Mesendoderm (in vitro differentiated cells): ENCODE data around the gene AXIN1.
"Not testable (repeated sequence)": the region's sequence is repeated elsewhere in the genome, so short reads cannot be mapped to it uniquely, and the experiment has no call there.

Experiments used
- DNase-seq: peaks from one replicate; pipeline ENCODE4 v3.0.0; 2013
- H2AK5ac ChIP-seq: 2 replicates; pipeline ENCODE4 v1.6.1; 2013; ENCODE audit warnings: low read length, inconsistent platforms
- H2BK120ac ChIP-seq: 2 replicates; pipeline ENCODE4 v1.6.1; 2013; ENCODE audit warnings: low read depth, mild to moderate bottlenecking, low read length, moderate library complexity, mixed read lengths
- H2BK15ac ChIP-seq: replicated peaks from 2 replicates; pipeline ENCODE4 v1.6.1; 2013; ENCODE audit warnings: low read depth, mild to moderate bottlenecking, moderate library complexity
- H2BK5ac ChIP-seq: 2 replicates; pipeline ENCODE4 v1.6.1; 2013; ENCODE audit warnings: low read length, inconsistent platforms
- H3K18ac ChIP-seq: 2 replicates; pipeline ENCODE4 v1.6.1; 2013; ENCODE audit warnings: mild to moderate bottlenecking, low read length, mixed read lengths
- H3K23ac ChIP-seq: one replicate; pipeline ENCODE4 v1.6.1; 2013; ENCODE audit warnings: low read length
- H3K27ac ChIP-seq: 2 replicates; pipeline ENCODE4 v1.5.1; 2013; ENCODE audit warnings: low read depth, mild to moderate bottlenecking, inconsistent platforms, low read length, moderate library complexity
- H3K27me3 ChIP-seq: 2 replicates; pipeline ENCODE4 v1.6.1; 2013; ENCODE audit warnings: low read length, control low read depth, mild to moderate bottlenecking, inconsistent platforms; ENCODE audit not compliant: insufficient read depth, poor library complexity
- H3K36me3 ChIP-seq: 2 replicates; pipeline ENCODE4 v1.6.1; 2013; ENCODE audit warnings: low read length, inconsistent platforms; ENCODE audit not compliant: control insufficient read depth, insufficient read depth
- H3K4ac ChIP-seq: one replicate; pipeline ENCODE4 v1.6.1; 2013; ENCODE audit warnings: low read depth, mild to moderate bottlenecking, low read length, moderate library complexity
- H3K4me1 ChIP-seq: 2 replicates; pipeline ENCODE4 v1.6.1; 2013; ENCODE audit warnings: low read depth, low read length, inconsistent platforms; ENCODE audit not compliant: control insufficient read depth
- H3K4me2 ChIP-seq: 2 replicates; pipeline ENCODE4 v1.6.1; 2013; ENCODE audit warnings: low read length
- H3K4me3 ChIP-seq: 2 replicates; pipeline ENCODE4 v1.5.1; 2013; ENCODE audit warnings: mild to moderate bottlenecking, low read length
- H3K56ac ChIP-seq: one replicate; pipeline ENCODE4 v1.6.1; 2013; ENCODE audit warnings: low read length
- H3K79me1 ChIP-seq: 2 replicates; pipeline ENCODE4 v1.6.1; 2013; ENCODE audit warnings: low read length, inconsistent platforms
- H3K79me2 ChIP-seq: 2 replicates; pipeline ENCODE4 v1.6.1; 2013; ENCODE audit warnings: mild to moderate bottlenecking, low read length; ENCODE audit not compliant: control insufficient read depth, insufficient read depth
- H3K9ac ChIP-seq: 2 replicates; pipeline ENCODE4 v1.6.1; 2013; ENCODE audit warnings: low read length, inconsistent platforms
- H4K5ac ChIP-seq: one replicate; pipeline ENCODE4 v1.6.1; 2013; ENCODE audit warnings: low read length
- H4K8ac ChIP-seq: one replicate; pipeline ENCODE4 v1.6.1; 2013; ENCODE audit warnings: low read depth, mild to moderate bottlenecking, control low read depth, low read length, moderate library complexity
- WGBS: extraction: QIAGEN DNeasy Blood & Tissue Kit; methylation state at CpG from one replicate; pipeline ENCODE4 v1.1.7; 2013; ENCODE audit warnings: low lambda C conversion rate, missing lambda C conversion rate; ENCODE audit not compliant: insufficient coverage; ENCODE audit errors: extremely low coverage; 5-methylcytosine and 5-hydroxymethylcytosine counted together

The AXIN1 gene

DNA sequence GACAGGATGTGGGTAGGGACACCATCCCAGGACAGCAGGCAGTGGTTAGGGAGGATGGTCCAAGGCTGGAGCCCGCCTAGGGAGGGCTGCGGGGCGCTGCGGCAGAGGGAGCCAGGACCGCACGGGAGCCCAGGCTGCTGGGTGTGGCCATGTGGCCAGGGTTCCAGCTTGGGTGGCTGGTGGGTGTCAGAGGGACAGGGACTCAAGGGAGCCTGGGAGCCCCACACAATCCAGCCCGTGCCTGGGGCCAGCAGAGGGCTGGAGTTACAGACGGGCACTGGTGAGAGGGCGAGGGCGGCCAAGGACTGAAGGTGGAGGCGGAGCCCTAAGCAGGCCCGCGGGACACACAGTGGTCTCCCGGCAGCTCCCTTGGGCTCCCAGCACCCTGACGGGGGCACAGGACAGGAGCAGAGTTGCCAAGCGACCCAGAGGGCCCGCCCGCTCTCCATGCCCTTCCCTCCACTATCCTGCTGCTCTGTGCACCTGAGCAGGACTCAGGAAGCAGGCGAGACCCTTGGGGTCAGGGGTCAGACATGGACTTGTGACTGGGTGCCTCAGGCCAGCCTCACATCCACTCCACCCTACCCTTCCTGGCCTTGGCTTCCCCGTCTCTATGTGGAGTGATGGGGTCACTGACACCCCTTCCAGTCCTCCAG is 10.7 kb upstream of the AXIN1 start:
- Histone ChIP-seq H3K18ac (no peak overlapping the region), H2AK5ac (no peak overlapping the region), H2BK5ac (no peak overlapping the region), H3K4me1 (no peaks in the 10 kb centered on the region), H4K8ac (no peak overlapping the region), H3K27ac (no peak overlapping the region), H3K79me1 (no peaks in the 10 kb centered on the region), H3K9ac (no peak overlapping the region), H3K56ac (no peak overlapping the region), H3K4ac (no peak overlapping the region), H3K36me3 (peaks cover 7% of the 10 kb centered on the region), H4K5ac (no peak overlapping the region), H3K79me2 (no peaks in the 10 kb centered on the region), H3K23ac (no peak overlapping the region), H3K4me2 (no peak overlapping the region), H2BK120ac (no peak overlapping the region), H3K4me3 (no peak overlapping the region), H3K27me3 (no peaks in the 10 kb centered on the region), H2BK15ac (no peak overlapping the region)
- no CpG with 5 or more reads among the region's 20 CpGs for WGBS
- DNase-seq = no peak

GRCh38 chr16:362702-362999 is 10.1 kb upstream of the AXIN1 start:
- not testable (repeated sequence) for H3K36me3 ChIP-seq, H3K27ac ChIP-seq, H3K56ac ChIP-seq, H3K18ac ChIP-seq, H4K8ac ChIP-seq, H3K4me2 ChIP-seq, H3K9ac ChIP-seq, H3K4me3 ChIP-seq, H3K79me1 ChIP-seq, H2BK5ac ChIP-seq, H3K27me3 ChIP-seq, H2BK120ac ChIP-seq, H3K79me2 ChIP-seq, H2AK5ac ChIP-seq, H2BK15ac ChIP-seq, DNase-seq, H3K4ac ChIP-seq, H3K4me1 ChIP-seq, H4K5ac ChIP-seq, H3K23ac ChIP-seq
- no CpG with 5 or more reads among the region's 24 CpGs for WGBS

DNA sequence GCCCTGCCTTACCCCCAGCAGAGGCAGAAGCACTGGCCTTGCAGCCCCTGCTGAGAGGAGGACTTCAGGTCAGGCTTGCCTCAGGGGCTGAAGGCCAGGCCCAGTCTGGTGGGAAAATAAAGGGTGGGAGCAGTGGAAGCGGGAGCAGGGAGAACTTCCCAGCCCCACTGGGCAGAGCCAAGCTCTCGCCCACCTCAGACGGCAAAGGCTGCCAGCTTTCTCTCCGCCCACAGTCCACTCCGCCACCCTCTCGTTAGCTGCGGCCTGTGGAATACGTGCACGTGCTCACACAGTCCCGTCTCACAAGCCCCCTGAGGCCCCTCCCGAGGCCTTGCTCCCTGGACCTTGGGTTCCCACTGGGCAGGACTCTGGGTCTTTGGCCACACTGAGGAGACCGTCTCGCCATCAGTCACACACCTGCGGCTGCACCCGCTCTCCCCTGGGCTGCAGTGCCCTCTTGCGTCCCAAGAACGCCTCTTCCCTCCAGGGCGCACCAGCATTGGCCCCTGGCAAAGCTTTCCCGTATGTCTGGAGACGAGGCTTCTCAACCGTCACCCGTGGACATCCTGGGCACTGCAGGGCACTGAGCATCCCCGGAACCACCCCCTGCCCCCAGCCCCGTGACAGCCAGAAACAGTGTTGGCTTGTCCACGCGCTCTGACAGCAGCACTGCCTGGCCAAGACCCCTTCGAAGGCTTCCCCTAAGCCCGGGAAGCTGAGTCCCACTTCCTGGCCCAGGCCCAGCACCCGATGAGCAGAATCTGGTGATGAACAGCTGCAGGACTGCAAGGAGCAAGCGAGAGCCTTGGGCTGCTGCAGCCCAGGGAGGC is 9.6 kb upstream of the AXIN1 start:
- no CpG with 5 or more reads among the region's 30 CpGs for WGBS
- H3K4ac ChIP-seq = no peak overlapping the region

DNA sequence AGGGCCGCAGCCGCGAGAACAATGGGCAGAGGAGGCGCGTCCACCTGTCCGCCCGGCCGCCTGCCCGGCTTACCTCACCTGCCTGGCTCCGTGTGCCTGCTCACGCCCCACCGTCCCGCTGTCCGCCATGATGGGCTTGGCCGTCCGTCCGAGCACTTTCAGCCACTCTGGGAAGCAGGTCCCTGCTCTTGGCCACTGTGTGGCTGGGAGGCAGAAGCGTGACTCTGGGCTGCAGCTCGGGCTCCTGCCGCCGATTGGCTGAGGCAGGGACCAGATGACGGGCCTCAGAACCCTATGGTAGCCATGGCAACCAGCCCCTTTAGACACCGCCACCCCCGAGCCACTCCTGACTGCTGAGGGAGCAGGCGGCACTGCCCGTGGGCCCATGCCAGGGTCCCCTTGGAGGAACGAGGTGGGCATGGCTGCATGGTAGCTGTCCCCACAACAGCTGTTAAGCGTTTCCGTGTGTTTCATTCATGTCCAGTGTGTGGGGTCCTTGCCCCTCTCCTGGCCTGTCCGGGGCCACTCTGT is 8.9 kb upstream of the AXIN1 start:
- H3K27me3 ChIP-seq = no peaks in the 10 kb centered on the region
- DNase-seq = no peak
- no peak overlapping the region for H3K9ac ChIP-seq
- no peak overlapping the region for H2BK5ac ChIP-seq
- no peaks in the 10 kb centered on the region for H3K79me1 ChIP-seq
- no CpG with 5 or more reads among the region's 30 CpGs for WGBS
- H3K4me2 ChIP-seq = no peak overlapping the region
- H3K4me3 ChIP-seq = no peak overlapping the region
- no peak overlapping the region for H2BK15ac ChIP-seq
- no peak overlapping the region for H3K27ac ChIP-seq
- H4K8ac ChIP-seq = no peak overlapping the region
- H3K4me1 ChIP-seq = no peaks in the 10 kb centered on the region
- no peak overlapping the region for H3K56ac ChIP-seq
- no peak overlapping the region for H4K5ac ChIP-seq
- no peaks in the 10 kb centered on the region for H3K79me2 ChIP-seq
- no peaks in the 10 kb centered on the region for H3K36me3 ChIP-seq
- no peak overlapping the region for H3K4ac ChIP-seq
- H2BK120ac ChIP-seq = no peak overlapping the region
- no peak overlapping the region for H3K23ac ChIP-seq
- H2AK5ac ChIP-seq = no peak overlapping the region
- H3K18ac ChIP-seq = no peak overlapping the region

More for the DNA sequence above, 9.6 kb upstream of the AXIN1 start:
- Histone ChIP-seq H3K36me3 (no peaks in the 10 kb centered on the region), H2BK120ac (no peak overlapping the region), H3K4me3 (no peak overlapping the region), H2AK5ac (no peak overlapping the region), H3K4me1 (no peaks in the 10 kb centered on the region), H3K18ac (no peak overlapping the region), H3K79me1 (no peaks in the 10 kb centered on the region), H4K8ac (no peak overlapping the region), H3K56ac (peak overlapping the region; percentile 42), H3K27ac (no peak overlapping the region), H2BK5ac (no peak overlapping the region), H4K5ac (no peak overlapping the region), H3K79me2 (no peaks in the 10 kb centered on the region), H2BK15ac (no peak overlapping the region), H3K23ac (no peak overlapping the region), H3K9ac (no peak overlapping the region), H3K4me2 (no peak overlapping the region), H3K27me3 (no peaks in the 10 kb centered on the region)
- peak; percentile 84 for DNase-seq

GRCh38 chr16:360698-361336 is 8.3 kb upstream of the AXIN1 start:
- H4K5ac ChIP-seq = no peak overlapping the region
- no peaks in the 10 kb centered on the region for H3K79me1 ChIP-seq
- H4K8ac ChIP-seq = no peak overlapping the region
- no peak overlapping the region for H2AK5ac ChIP-seq
- no peak overlapping the region for H2BK120ac ChIP-seq
- WGBS = no CpG with 5 or more reads among the region's 47 CpGs
- no peak overlapping the region for H3K4me3 ChIP-seq
- no peaks in the 10 kb centered on the region for H3K4me1 ChIP-seq
- no peak overlapping the region for H3K56ac ChIP-seq
- H3K23ac ChIP-seq = no peak overlapping the region
- no peak overlapping the region for H3K18ac ChIP-seq
- H3K36me3 ChIP-seq = no peaks in the 10 kb centered on the region
- no peak for DNase-seq
- H3K27me3 ChIP-seq = no peaks in the 10 kb centered on the region
- H2BK5ac ChIP-seq = no peak overlapping the region
- H2BK15ac ChIP-seq = no peak overlapping the region
- H3K4ac ChIP-seq = no peak overlapping the region
- H3K4me2 ChIP-seq = no peak overlapping the region
- H3K27ac ChIP-seq = no peak overlapping the region
- no peak overlapping the region for H3K9ac ChIP-seq
- no peaks in the 10 kb centered on the region for H3K79me2 ChIP-seq
